Measurements from ENCODE around the gene P2RY6. TPM values are rescaled to one million over a fixed set of nuclear protein-coding genes. Genes with fewer than 3 reads are reported as not detected.

P2RY6 gene
- total and polyA plus RNA-seq, 2 of the 4 experiments (the other 2 are of a cell fraction) = 0.44 TPM; not detected in 1

- Histone ChIP-seq H3K23ac (ENCODE audit: low read depth, low read length) (no peak overlapping the region), H3K18ac (ENCODE audit: low read depth, low read length) (no peak overlapping the region), H3K27ac (ENCODE audit: insufficient read depth, low read length) (no peak overlapping the region), H3K56ac (ENCODE audit: extremely low read depth, insufficient read depth, low read length) (no peak overlapping the region), H3K27me3 (ENCODE audit: control insufficient read depth, insufficient read depth, low read length) (peaks cover 33% of the 10 kb centered on the region), H3K9me3 (ENCODE audit: control insufficient read depth, insufficient read depth, low read length) (no peaks in the 10 kb centered on the region), H3K79me1 (ENCODE audit: low read depth in 1 of 2, low read length in 2 of 2) (no peaks in the 10 kb centered on the region), H4K5ac (ENCODE audit: low read depth, low read length) (no peak overlapping the region), H3K36me3 (ENCODE audit: control insufficient read depth, insufficient read depth, low read length) (no peaks in the 10 kb centered on the region), H3K4ac (ENCODE audit: low read depth, low read length) (no peak overlapping the region), H2AK5ac (ENCODE audit: low read depth, low read length) (no peak overlapping the region), H3K4me2 (ENCODE audit: low read depth, low read length) (no peak overlapping the region), H2BK15ac (ENCODE audit: low read depth, low read length) (no peak overlapping the region), H4K20me1 (ENCODE audit: insufficient read depth, low read length) (no peaks in the 10 kb centered on the region), H3K14ac (replicated peaks; ENCODE audit: low read depth, low read length) (no peak overlapping the region), H2BK20ac (ENCODE audit: low read depth, low read length) (no peak overlapping the region), H3K4me3 (ENCODE audit: insufficient read depth, low read depth, low read length) (no peak overlapping the region), H3K9ac (ENCODE audit: low read depth, low read length) (no peak overlapping the region), H2AK9ac (replicated peaks; ENCODE audit: low read depth, low read length, poor library complexity) (peak overlapping the region; percentile 23), H3K9me1 (ENCODE audit: insufficient read depth, low read length) (peaks cover 7% of the 10 kb centered on the region), H2BK120ac (ENCODE audit: low read depth, low read length) (no peak overlapping the region), H2AFZ (replicated peaks; ENCODE audit: low read length, poor library complexity) (peak overlapping the region; percentile 26), H2BK5ac (ENCODE audit: low read depth, low read length, poor library complexity, severe bottlenecking) (no peak overlapping the region), H4K91ac (ENCODE audit: insufficient read depth, low read depth, low read length) (no peak overlapping the region), H4K8ac (ENCODE audit: low read depth in 2 of 2, low read length in 2 of 2) (no peak overlapping the region), H3K4me1 (ENCODE audit: control insufficient read depth, insufficient read depth, low read length) (peaks cover 10% of the 10 kb centered on the region)
- in situ Hi-C loops (cut with MboI; ENCODE audit: low sequenced_read_pairs) = no loop called here
- BruUV-seq (replicated peaks) = no TSS peak
- DNase-seq (peak; percentile 52), ATAC-seq (ENCODE audit: low read depth) (peak; percentile 19; the same call in 1 of the 2 replicates)
- dilution Hi-C loops (cut with HindIII; ENCODE audit: low sequenced_read_pairs, unreplicated experiment) = no loop called here
- TF ChIP-seq SMC3 (IDR thresholded peaks at IDR 0.05; ENCODE audit: low read depth, low read length) (no peak), CEBPB (IDR thresholded peaks at IDR 0.05; ENCODE audit: low read depth, low read length) (peak; percentile 55; the same call in 1 of the 2 replicates)
- intact Hi-C loops (cut with micrococcal nuclease) = no loop called here
- CTCF ChIA-PET = interaction anchor here (1.7 kb wide), 1 partner anchor 26 kb away, joined by 4 read pairs; no protein-coding TSS in a partner anchor
- POLR2A ChIA-PET (ENCODE audit: unreplicated experiment) = no interaction called here
- no CpG with 5 or more reads among the region's 5 CpGs for WGBS, 2 experiments (ENCODE audit: extremely low coverage in 2 of 2, insufficient read length in 1 of 2)
These were observed 9.2 kb upstream of the P2RY6 start for GRCh38 chr11:73262851-73263495.

Measured in IMR-90 (cell line).